ENCODE results near the gene CDH4. TPM values are rescaled to one million over a fixed set of nuclear protein-coding genes. Genes with fewer than 3 reads are reported as not detected.

Gene CDH4
- total RNA-seq = 0.82 and 2.6 TPM in 2 replicates

DNA sequence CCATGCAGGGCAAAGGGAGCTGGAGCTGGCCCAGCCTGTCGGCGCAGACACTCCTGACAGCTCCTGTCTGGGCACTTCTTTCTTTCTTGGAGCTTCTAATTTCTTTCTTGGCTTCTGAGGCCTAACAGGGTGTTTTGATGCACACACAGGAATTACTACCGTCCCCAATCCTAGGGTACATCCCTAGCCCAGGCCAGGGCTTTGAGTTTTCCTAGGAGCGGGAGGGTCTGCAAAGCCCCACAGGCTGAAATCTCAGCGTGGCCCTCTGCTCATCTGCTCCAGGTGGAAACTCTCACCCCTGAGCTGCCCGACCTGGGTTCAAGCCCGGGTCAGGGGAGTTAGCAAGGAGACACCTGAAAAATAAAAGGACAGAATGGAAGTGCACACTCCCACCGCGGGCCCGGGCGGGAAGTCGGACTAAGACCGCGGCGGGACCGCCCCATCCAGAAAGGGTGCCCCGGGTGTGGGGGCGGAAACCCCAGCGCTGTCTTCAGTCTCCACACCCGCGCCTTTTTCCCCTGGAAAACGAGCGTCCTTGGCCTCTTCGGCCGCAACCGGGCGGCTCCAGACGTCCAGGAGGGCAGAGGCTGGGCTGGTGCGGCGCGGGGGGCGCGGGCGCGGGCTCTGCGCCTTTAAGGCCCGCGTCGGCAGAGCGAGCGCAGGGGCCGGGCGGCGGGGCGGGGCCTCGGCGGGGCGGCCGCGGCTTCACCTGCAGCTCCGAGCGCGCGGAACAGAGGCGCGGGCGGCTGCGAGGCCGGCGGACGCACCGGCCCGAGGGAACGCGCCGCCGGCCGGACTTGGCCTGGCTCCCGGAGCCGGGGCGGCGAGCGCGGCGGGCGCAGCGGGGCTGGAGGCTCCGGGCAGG lies at the start of gene CDH4:
TSS of gene CDH4 (plus strand) at position 733 of the 865 bp plus-strand sequence.

All from pericardium fibroblast (primary cell).